ENCODE data around the gene OXCT1.
"Not testable (repeated sequence)": the region's sequence is repeated elsewhere in the genome, so short reads cannot be mapped to it uniquely, and the experiment has no call there.

OXCT1 gene

GRCh38 chr5:41738710-41739354 is 131.4 kb downstream of the OXCT1 start:
- Mint-ChIP-seq H3K4me1 (peaks cover under 1% of the 10 kb centered on the region), H3K9me3 (no peaks in the 10 kb centered on the region), H3K36me3 (ENCODE audit: low read depth) (peaks cover 39% of the 10 kb centered on the region)

GRCh38 chr5:41736641-41737040 is 133.6 kb downstream of the OXCT1 start:
- Mint-ChIP-seq H3K27ac (no peak overlapping the region), H3K36me3 (ENCODE audit: low read depth) (peaks cover 35% of the 10 kb centered on the region), H3K4me3 (no peak overlapping the region), H3K27me3 (ENCODE audit: low read depth) (no peaks in the 10 kb centered on the region), H3K4me1 (peaks cover 5% of the 10 kb centered on the region), H3K9me3 (no peaks in the 10 kb centered on the region)
- no peak for TF ChIP-seq CTCF (IDR thresholded peaks at IDR 0.05; ENCODE audit: unreplicated experiment in 3 of 3)

More at GRCh38 chr5:41738710-41739354, 131.4 kb downstream of the OXCT1 start:
- no peaks in the 10 kb centered on the region for H3K27me3 Mint-ChIP-seq (ENCODE audit: low read depth)
- H3K27ac Mint-ChIP-seq = no peak overlapping the region
- no peak overlapping the region for H3K4me3 Mint-ChIP-seq
- no peak for TF ChIP-seq CTCF (IDR thresholded peaks at IDR 0.05; ENCODE audit: unreplicated experiment in 3 of 3)

GRCh38 chr5:41735213-41735612 is 135.0 kb downstream of the OXCT1 start:
- H3K4me3 Mint-ChIP-seq = no peak overlapping the region
- no peak for TF ChIP-seq CTCF (IDR thresholded peaks at IDR 0.05; ENCODE audit: unreplicated experiment in 3 of 3)
- H3K4me1 Mint-ChIP-seq = peaks cover 5% of the 10 kb centered on the region
- H3K27ac Mint-ChIP-seq = no peak overlapping the region
- peaks cover 28% of the 10 kb centered on the region for H3K36me3 Mint-ChIP-seq (ENCODE audit: low read depth)
- no peaks in the 10 kb centered on the region for H3K27me3 Mint-ChIP-seq (ENCODE audit: low read depth)
- no peaks in the 10 kb centered on the region for H3K9me3 Mint-ChIP-seq

GRCh38 chr5:41729381-41729780 is 140.8 kb downstream of the OXCT1 start:
- H3K27me3 Mint-ChIP-seq (ENCODE audit: low read depth); H3K4me1 Mint-ChIP-seq; H3K36me3 Mint-ChIP-seq (ENCODE audit: low read depth); H3K27ac Mint-ChIP-seq; H3K4me3 Mint-ChIP-seq; H3K9me3 Mint-ChIP-seq: not testable (repeated sequence)

- Mint-ChIP-seq H3K4me1 (no peaks in the 10 kb centered on the region), H3K36me3 (ENCODE audit: low read depth) (no peaks in the 10 kb centered on the region), H3K27me3 (ENCODE audit: low read depth) (no peaks in the 10 kb centered on the region)
Measured at GRCh38 chr5:41728281-41728680, 141.9 kb downstream of the OXCT1 start.

DNA sequence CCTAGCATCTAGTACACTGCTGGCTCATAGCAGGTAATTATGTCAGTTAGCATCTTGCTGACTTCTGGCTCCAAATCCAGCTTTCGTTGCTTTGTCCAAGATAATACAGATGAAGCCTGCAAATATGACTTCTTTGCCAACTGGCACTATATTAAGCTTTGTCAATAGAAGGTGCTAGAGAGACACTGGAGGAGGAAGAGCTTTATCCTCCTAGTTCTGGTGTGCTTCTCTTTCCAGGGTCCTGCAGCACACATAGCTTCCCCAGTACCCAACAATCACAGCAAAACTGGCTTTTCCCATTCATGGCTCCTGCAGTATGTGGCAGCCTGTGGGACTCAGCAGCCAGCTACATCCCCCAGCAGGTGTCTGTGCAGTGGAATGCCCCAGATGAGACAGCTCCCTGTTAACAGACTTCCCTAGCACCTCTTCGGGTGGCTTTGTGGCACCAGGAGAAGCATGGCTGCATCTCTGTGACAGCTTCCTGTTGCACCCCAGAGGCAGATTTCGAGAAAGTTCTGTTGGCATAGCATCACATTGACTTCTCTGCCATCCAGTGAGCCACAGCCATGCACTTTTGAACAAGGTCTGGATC is 147.8 kb downstream of the OXCT1 start:
- Mint-ChIP-seq H3K9me3 (peaks cover 5% of the 10 kb centered on the region), H3K36me3 (ENCODE audit: low read depth) (no peaks in the 10 kb centered on the region), H3K27ac (no peak overlapping the region), H3K27me3 (ENCODE audit: low read depth) (no peaks in the 10 kb centered on the region), H3K4me1 (no peaks in the 10 kb centered on the region), H3K4me3 (no peak overlapping the region)
- no peak for TF ChIP-seq CTCF (IDR thresholded peaks at IDR 0.05; ENCODE audit: unreplicated experiment in 3 of 3)

More at GRCh38 chr5:41728281-41728680, 141.9 kb downstream of the OXCT1 start:
- H3K27ac Mint-ChIP-seq = no peak overlapping the region
- no peaks in the 10 kb centered on the region for H3K9me3 Mint-ChIP-seq
- no peak for TF ChIP-seq CTCF (IDR thresholded peaks at IDR 0.05; ENCODE audit: unreplicated experiment in 3 of 3)
- H3K4me3 Mint-ChIP-seq = no peak overlapping the region

Measured in nephron (organoid).